Parathyroid adenoma (tissue), 2 donors: ENCODE data around the gene ATP9B.

Experiments used
- H2AFZ ChIP-seq: fragments of 300-600 bp; sonication (generic); one replicate; pipeline ENCODE4 v1.7.0; 2017; ENCODE audit warnings: antibody characterized with exemption, mild to moderate bottlenecking
- H3K27ac ChIP-seq: fragments of 300-600 bp; sonication (generic); one replicate; pipeline ENCODE4 v1.7.0; 2017
- H3K27me3 ChIP-seq: fragments of 300-600 bp; sonication (generic); one replicate; pipeline ENCODE4 v1.7.0; 2017; ENCODE audit warnings: low read length; ENCODE audit not compliant: control insufficient read depth, insufficient read depth
- H3K36me3 ChIP-seq: fragments of 300-600 bp; sonication (generic); one replicate; pipeline ENCODE4 v1.7.0; 2017; ENCODE audit warnings: low read length; ENCODE audit not compliant: control insufficient read depth, insufficient read depth
- H3K4me1 ChIP-seq: fragments of 300-600 bp; sonication (generic); one replicate; pipeline ENCODE4 v1.7.0; 2017; ENCODE audit warnings: control low read depth
- H3K4me2 ChIP-seq: fragments of 300-600 bp; sonication (generic); one replicate; pipeline ENCODE4 v1.7.0; 2017; ENCODE audit warnings: low read length
- H3K4me3 ChIP-seq: fragments of 300-600 bp; sonication (generic); one replicate; pipeline ENCODE4 v1.7.0; 2017; ENCODE audit warnings: low read depth, low read length
- H3K79me2 ChIP-seq: fragments of 300-600 bp; sonication (generic); one replicate; pipeline ENCODE4 v1.7.0; 2017; ENCODE audit warnings: control low read depth
- H3K9ac ChIP-seq: fragments of 300-600 bp; sonication (generic); one replicate; pipeline ENCODE4 v1.7.0; 2017; ENCODE audit warnings: mild to moderate bottlenecking
- H3K9me3 ChIP-seq: fragments of 300-600 bp; sonication (generic); one replicate; pipeline ENCODE4 v1.7.0; 2017; ENCODE audit warnings: low read length; ENCODE audit not compliant: control insufficient read depth
- CTCF ChIP-seq: fragments of 300-600 bp; sonication (generic); IDR thresholded peaks from one replicate; pipeline ENCODE4 v1.7.0; 2017; ENCODE audit warnings: antibody characterized with exemption, mild to moderate bottlenecking
- donor health status: primary hyperparathyroidism.

Gene ATP9B

DNA sequence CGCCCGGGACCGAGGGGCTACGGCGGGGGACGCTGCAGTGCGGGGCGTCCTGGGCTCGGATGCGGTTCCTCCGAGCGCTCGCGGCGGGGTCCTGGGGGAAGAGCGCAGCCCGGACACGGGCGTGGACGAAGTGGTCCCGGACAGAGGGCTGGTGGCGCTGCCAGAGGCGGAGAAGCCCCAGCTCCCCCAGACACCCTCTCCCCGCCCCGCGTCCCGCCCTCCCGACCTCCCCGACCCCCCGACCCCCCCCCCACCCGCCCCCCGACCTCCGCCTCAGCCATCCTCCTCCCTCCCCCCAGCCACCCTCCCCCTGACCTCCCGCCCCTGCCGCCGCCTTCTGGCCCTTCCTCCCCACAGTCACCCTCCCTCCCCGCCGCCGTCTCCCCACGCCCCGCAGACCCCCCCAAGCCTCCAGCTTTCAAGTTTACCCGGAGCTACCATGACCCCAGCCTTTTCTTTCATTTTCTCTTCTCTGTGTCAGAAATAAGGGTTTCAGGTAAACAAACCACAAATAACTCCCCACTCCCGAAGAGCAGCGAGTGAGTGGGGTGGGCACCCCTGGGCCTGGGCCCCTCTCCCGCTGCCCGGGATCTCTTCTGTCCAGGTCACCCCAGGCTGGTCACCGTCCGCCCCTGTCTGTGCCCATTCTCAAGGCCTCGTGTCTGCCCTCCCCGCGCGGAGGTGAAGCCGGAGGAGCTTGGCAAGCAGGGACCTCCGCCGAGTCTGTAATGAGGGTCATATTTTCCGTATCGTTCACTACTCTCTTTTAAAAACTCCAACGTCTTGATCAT is 331.6 kb downstream of the ATP9B start:
- H3K27ac ChIP-seq = no peak overlapping the region
- H3K9me3 ChIP-seq = no peaks in the 10 kb centered on the region
- H3K9ac ChIP-seq = no peak overlapping the region
- H3K36me3 ChIP-seq = no peaks in the 10 kb centered on the region
- H3K4me1 ChIP-seq = no peaks in the 10 kb centered on the region
- no peak overlapping the region for H2AFZ ChIP-seq
- peak overlapping the region; percentile 78 for H3K4me2 ChIP-seq
- no peaks in the 10 kb centered on the region for H3K79me2 ChIP-seq
- peak overlapping the region; percentile 59 for H3K4me3 ChIP-seq
- H3K27me3 ChIP-seq = no peaks in the 10 kb centered on the region
- no peak for TF ChIP-seq CTCF

DNA sequence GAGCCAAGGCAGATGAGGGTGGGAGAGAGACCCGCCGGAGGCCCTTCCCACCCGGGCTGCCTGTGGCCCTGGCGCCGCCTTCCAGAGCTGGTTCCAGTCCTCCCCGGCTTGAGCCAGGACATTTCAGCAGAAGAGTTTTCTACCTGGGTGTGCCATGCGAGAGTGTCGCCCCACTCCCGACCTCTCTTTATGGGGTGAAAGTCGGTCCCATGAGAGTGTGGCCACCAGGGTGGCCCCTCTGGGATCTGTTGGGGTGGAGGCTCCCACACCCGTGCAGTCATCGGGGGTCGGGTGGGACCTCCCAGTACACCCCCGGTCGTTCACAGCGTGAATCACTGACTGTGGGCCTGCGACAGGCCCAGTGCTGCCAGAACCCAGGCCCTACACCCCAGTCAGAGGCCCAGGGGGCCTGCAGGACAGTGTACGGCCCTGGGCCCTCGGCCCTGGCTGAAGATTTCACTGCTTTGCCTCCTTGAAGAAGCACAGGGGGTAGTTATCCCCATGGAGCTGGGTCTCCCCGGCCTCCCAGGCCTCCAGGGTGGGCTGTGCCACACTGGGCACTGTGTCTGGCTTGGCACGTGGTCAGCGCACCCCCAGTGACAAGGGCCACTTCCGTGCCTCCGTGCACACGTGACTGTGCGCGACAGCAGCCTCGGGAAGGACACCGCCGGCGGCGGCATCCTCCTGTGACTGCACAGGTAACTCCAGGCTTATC is 332.5 kb downstream of the ATP9B start:
- TF ChIP-seq CTCF = no peak
- Histone ChIP-seq H3K4me1 (no peaks in the 10 kb centered on the region), H3K4me3 (no peak overlapping the region), H3K36me3 (no peaks in the 10 kb centered on the region), H3K4me2 (no peak overlapping the region), H3K27ac (no peak overlapping the region), H3K79me2 (no peaks in the 10 kb centered on the region), H3K9me3 (no peaks in the 10 kb centered on the region), H3K27me3 (no peaks in the 10 kb centered on the region), H2AFZ (no peak overlapping the region), H3K9ac (no peak overlapping the region)

GRCh38 chr18:79402209-79402576 is 333.0 kb downstream of the ATP9B start:
- no peaks in the 10 kb centered on the region for H3K4me1 ChIP-seq
- no peak overlapping the region for H3K4me2 ChIP-seq
- H3K4me3 ChIP-seq = no peak overlapping the region
- no peaks in the 10 kb centered on the region for H3K79me2 ChIP-seq
- H3K36me3 ChIP-seq = no peaks in the 10 kb centered on the region
- no peaks in the 10 kb centered on the region for H3K9me3 ChIP-seq
- no peaks in the 10 kb centered on the region for H3K27me3 ChIP-seq
- H3K9ac ChIP-seq = no peak overlapping the region
- no peak overlapping the region for H2AFZ ChIP-seq
- H3K27ac ChIP-seq = no peak overlapping the region
- no peak for TF ChIP-seq CTCF

GRCh38 chr18:79402977-79403722 is 334.0 kb downstream of the ATP9B start:
- Histone ChIP-seq H3K27ac (peak overlapping the region; percentile 24), H3K36me3 (no peaks in the 10 kb centered on the region), H3K9me3 (no peaks in the 10 kb centered on the region), H3K4me3 (no peak overlapping the region), H3K4me2 (no peak overlapping the region), H3K79me2 (no peaks in the 10 kb centered on the region), H3K4me1 (no peaks in the 10 kb centered on the region), H3K27me3 (no peaks in the 10 kb centered on the region), H2AFZ (no peak overlapping the region), H3K9ac (no peak overlapping the region)
- TF ChIP-seq CTCF = no peak
